DOHH2 (cell line): ENCODE measurements around the gene SV2C.

ENCODE experiments used
- EZH2phosphoT487 ChIP-seq: fragments of 200-600 bp; sonication (generic); IDR thresholded peaks from 2 replicates; pipeline ENCODE4 v1.6.1; 2017; ENCODE audit warnings: borderline replicate concordance, mild to moderate bottlenecking, antibody characterized with exemption, low read length, moderate library complexity, mixed read lengths
- TF ChIP-seq, protein P1 (sequence below): fragments of 200-600 bp; sonication (generic); IDR thresholded peaks from one replicate; pipeline ENCODE4 v1.5.1; 2014; ENCODE audit warnings: antibody characterized with exemption, mild to moderate bottlenecking, low read depth, low read length; ENCODE audit not compliant: poor library complexity, severe bottlenecking

DNA sequence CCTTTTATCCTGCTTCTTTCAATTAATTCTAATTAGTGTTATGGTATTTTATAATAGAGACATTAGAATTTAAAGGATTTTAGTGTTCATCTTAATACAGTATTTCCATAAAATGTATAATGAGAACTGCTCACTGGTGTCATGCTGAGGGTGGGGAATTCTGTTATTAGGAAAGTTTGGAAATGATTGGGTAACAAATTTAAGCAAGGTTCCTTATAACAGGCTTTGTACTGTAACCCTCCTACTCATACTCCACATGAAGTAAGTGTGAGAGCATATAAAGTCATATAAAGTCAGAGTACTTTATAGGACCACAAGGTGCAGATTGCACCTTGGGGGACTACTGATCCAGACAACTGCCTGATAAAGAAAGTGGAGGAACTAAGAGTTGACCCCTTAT lies 42.2 kb downstream of the SV2C start:
- TF ChIP-seq, protein P1, sequence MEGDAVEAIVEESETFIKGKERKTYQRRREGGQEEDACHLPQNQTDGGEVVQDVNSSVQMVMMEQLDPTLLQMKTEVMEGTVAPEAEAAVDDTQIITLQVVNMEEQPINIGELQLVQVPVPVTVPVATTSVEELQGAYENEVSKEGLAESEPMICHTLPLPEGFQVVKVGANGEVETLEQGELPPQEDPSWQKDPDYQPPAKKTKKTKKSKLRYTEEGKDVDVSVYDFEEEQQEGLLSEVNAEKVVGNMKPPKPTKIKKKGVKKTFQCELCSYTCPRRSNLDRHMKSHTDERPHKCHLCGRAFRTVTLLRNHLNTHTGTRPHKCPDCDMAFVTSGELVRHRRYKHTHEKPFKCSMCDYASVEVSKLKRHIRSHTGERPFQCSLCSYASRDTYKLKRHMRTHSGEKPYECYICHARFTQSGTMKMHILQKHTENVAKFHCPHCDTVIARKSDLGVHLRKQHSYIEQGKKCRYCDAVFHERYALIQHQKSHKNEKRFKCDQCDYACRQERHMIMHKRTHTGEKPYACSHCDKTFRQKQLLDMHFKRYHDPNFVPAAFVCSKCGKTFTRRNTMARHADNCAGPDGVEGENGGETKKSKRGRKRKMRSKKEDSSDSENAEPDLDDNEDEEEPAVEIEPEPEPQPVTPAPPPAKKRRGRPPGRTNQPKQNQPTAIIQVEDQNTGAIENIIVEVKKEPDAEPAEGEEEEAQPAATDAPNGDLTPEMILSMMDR = no peak
- no peak for TF ChIP-seq EZH2phosphoT487
